ENCODE measurements around the gene VIPR2. TPM values are rescaled to one million over a fixed set of nuclear protein-coding genes. Genes with fewer than 3 reads are reported as not detected.
A peak's percentile ranks its signal among the peaks of the same experiment; 100 is the strongest.

The VIPR2 gene
- total and polyA plus RNA-seq, 8 donors, result 0.28 to 0.80 (median 0.44) TPM

DNA sequence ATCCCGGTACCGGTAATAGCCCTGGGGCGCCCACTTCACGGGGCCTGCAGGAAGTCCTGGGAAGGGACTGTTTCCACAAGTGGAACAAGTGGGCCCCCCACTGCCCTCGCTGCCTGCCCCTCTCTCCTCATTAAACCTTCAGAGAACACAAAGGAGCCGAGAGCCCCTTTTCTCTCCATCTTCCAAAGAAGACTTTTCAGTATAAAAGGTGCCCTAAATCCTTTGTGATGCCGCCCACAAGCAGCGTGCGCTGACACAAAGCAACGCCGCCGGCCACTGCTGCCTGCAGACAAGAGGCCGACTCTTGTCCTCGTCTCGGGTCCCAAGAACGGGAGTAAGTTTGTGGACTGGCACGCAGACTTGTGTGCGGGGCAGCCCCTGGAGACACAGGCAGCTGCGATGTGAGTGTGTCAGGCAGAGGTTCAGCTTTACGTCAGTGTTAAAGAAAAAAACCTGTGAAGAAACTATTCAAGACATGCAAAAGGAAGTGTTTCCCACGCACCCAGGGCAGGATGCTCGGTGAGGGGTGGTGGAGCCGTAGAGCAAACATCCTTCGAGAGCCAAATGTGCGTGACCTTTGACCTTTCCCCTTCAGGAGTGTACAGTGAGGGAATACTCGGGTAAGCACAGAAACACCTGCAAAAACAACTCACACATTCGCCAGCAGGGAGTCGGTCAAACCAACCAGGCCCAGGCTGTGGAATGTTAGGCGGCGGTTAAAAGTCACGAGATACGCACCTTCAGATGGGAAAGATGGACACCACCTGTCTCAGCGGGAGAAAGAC, 118.2 kb downstream of the VIPR2 start:
- TF ChIP-seq, protein P1, sequence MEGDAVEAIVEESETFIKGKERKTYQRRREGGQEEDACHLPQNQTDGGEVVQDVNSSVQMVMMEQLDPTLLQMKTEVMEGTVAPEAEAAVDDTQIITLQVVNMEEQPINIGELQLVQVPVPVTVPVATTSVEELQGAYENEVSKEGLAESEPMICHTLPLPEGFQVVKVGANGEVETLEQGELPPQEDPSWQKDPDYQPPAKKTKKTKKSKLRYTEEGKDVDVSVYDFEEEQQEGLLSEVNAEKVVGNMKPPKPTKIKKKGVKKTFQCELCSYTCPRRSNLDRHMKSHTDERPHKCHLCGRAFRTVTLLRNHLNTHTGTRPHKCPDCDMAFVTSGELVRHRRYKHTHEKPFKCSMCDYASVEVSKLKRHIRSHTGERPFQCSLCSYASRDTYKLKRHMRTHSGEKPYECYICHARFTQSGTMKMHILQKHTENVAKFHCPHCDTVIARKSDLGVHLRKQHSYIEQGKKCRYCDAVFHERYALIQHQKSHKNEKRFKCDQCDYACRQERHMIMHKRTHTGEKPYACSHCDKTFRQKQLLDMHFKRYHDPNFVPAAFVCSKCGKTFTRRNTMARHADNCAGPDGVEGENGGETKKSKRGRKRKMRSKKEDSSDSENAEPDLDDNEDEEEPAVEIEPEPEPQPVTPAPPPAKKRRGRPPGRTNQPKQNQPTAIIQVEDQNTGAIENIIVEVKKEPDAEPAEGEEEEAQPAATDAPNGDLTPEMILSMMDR (IDR thresholded peaks at IDR 0.05), result no peak
- no peak for ATAC-seq
- Histone ChIP-seq H3K27ac (no peak overlapping the region), H3K4me3 (no peak overlapping the region), H3K36me3 (no peaks in the 10 kb centered on the region), H3K27me3 (peaks cover 0 to 59% of the 10 kb centered on the region in 2 donors), H3K9me3 (no peaks in the 10 kb centered on the region), H3K4me1 (peaks cover 0 to 4% of the 10 kb centered on the region in 2 donors)
- DNase-seq, result peak in 1 of 4 donors; percentile 76
- intact Hi-C loops (cut with DNase I), result no loop called here

DNA sequence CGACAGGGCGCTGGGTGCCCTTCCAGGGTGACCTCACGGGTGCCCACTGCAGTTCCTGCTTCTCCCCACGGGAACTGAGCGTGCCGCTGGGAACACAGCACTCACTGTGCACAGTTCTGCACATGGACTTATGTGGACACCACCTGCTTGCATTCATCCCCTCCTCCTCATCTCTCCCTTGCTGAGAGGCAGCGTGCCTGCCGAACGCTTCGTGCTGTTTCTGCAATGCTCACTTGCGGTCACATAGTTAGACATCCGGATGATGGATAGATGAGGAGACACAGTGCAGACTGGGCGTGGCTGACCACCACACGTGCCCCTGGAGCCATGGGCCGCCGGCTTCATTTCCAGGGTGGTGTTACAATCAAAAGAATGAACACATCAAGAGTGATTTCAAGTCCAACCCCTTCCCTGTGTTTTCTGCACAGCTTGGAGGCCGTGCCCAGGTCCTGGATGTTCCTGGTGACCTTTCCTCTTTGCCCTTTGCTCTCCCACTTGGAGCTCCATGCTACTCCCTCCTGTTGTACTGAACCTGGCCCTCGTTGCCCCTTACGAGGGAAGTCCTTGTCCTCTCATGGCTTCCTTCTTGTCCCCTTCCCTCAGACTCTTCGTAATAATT, 119.4 kb downstream of the VIPR2 start:
- TF ChIP-seq, protein P1 (IDR thresholded peaks at IDR 0.05), result no peak
- Histone ChIP-seq H3K9me3 (peaks cover 0 to 5% of the 10 kb centered on the region in 2 donors), H3K4me3 (no peak overlapping the region), H3K27me3 (peaks cover 0 to 47% of the 10 kb centered on the region in 2 donors), H3K4me1 (no peaks in the 10 kb centered on the region), H3K27ac (no peak overlapping the region), H3K36me3 (no peaks in the 10 kb centered on the region)
- DNase-seq (peak in 1 of 4 donors; percentile 65), ATAC-seq (no peak)
- intact Hi-C loops (cut with DNase I), result no loop called here

- no peak overlapping the region for H3K4me3 ChIP-seq
- peaks cover 0 to 5% of the 10 kb centered on the region in 2 donors for H3K9me3 ChIP-seq
- TF ChIP-seq, protein P1 (IDR thresholded peaks at IDR 0.05), result no peak
- H3K36me3 ChIP-seq, result no peaks in the 10 kb centered on the region
- H3K27ac ChIP-seq, result no peak overlapping the region
- H3K4me1 ChIP-seq, result no peaks in the 10 kb centered on the region
- intact Hi-C loops (cut with DNase I), result no loop called here
- DNase-seq (peak in 1 of 4 donors; percentile 76), ATAC-seq (no peak)
- peaks cover 0 to 39% of the 10 kb centered on the region in 2 donors for H3K27me3 ChIP-seq
Observed at GRCh38 chr7:159024280-159024951, 120.3 kb downstream of the VIPR2 start.

DNA sequence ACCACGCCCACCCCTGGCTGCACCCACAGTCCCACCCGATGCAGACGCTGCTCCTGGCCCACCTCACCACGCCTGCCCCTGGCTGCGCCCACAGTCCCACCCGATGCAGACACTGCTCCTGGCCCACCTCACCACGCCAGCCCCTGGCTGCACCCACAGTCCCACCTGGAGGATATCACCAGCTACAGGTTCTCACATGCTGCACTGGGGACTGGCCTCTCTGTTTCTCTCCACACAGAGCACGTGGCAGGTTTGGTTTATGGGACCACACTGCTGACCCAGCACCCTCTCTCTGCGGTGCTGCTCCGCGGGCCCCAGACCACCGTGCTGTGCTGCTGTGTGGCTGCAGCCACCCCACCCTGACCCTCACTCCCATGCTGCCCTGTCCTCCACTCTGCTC, 120.9 kb downstream of the VIPR2 start:
- no peaks in the 10 kb centered on the region for H3K36me3 ChIP-seq
- TF ChIP-seq, protein P1 (IDR thresholded peaks at IDR 0.05), result no peak
- H3K9me3 ChIP-seq, result peaks cover 0 to 5% of the 10 kb centered on the region in 2 donors
- DNase-seq (peak in 1 of 4 donors; percentile 44), ATAC-seq (no peak)
- H3K4me1 ChIP-seq, result no peaks in the 10 kb centered on the region
- intact Hi-C loops (cut with DNase I), result no loop called here
- no peak overlapping the region for H3K4me3 ChIP-seq
- H3K27me3 ChIP-seq, result peaks cover 0 to 32% of the 10 kb centered on the region in 2 donors
- H3K27ac ChIP-seq, result no peak overlapping the region

DNA sequence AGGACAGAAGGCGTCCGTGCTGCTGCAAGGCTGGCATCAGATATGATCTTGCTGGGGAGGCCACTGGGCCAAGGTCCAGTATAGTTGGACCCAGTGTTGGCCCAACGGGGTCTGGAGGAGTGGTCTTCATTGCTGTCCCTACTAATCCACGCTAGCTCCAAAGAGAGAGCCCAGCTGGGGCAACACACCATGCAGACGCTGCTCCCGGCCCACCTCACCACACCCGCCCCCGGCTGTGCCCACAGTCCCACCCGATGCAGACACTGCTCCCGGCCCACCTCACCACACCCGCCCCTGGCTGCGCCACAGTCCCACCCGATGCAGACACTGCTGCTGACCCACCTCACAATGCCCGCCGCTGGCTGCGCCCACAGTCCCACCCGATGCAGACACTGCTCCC, 121.5 kb downstream of the VIPR2 start:
- Histone ChIP-seq H3K4me1 (no peaks in the 10 kb centered on the region), H3K36me3 (no peaks in the 10 kb centered on the region), H3K27me3 (peaks cover 0 to 27% of the 10 kb centered on the region in 2 donors), H3K27ac (no peak overlapping the region), H3K4me3 (no peak overlapping the region), H3K9me3 (peaks cover 0 to 5% of the 10 kb centered on the region in 2 donors)
- TF ChIP-seq, protein P1 (IDR thresholded peaks at IDR 0.05), result no peak
- peak in 1 of 4 donors; percentile 51 for DNase-seq
- intact Hi-C loops (cut with DNase I), result no loop called here
- ATAC-seq, result no peak
